ENCODE data around the gene SMDT1.
"Not testable (repeated sequence)": the region's sequence is repeated elsewhere in the genome, so short reads cannot be mapped to it uniquely, and the experiment has no call there.

The SMDT1 gene

GRCh38 chr22:42069801-42070516 lies 9.5 kb upstream of the SMDT1 start:
- Histone ChIP-seq H3K4me1 (peaks cover 3% of the 10 kb centered on the region; the same call in 1 of the 2 replicates), H3K9me3 (no peaks in the 10 kb centered on the region), H3K36me3 (peaks cover 7% of the 10 kb centered on the region), H3K27me3 (no peaks in the 10 kb centered on the region), H3K4me3 (ENCODE audit: low read depth, low read length) (peak overlapping the region; percentile 78)
- TF ChIP-seq CTCF (IDR thresholded peaks at IDR 0.05; ENCODE audit: low read depth, low read length): no peak
- no peak for DNase-seq

GRCh38 chr22:42070517-42071422 lies 8.7 kb upstream of the SMDT1 start, which contains the start of gene NAGA:
Gene NAGA (minus strand): TSS chr22:42070812. CDS start chr22:42070297, 515 bp downstream.
- H3K4me1 ChIP-seq: peaks cover 3% of the 10 kb centered on the region; the same call in 1 of the 2 replicates
- peak within 1 kb of the TSS; percentile 78 for H3K4me3 ChIP-seq (ENCODE audit: low read depth, low read length)
- peak; percentile 98 for DNase-seq

GRCh38 chr22:42071508-42071907 lies 8.0 kb upstream of the SMDT1 start:
- H3K36me3 ChIP-seq; H3K4me3 ChIP-seq (ENCODE audit: low read depth, low read length); H3K27me3 ChIP-seq; DNase-seq; H3K4me1 ChIP-seq; H3K9me3 ChIP-seq: not testable (repeated sequence)

More at GRCh38 chr22:42070517-42071422, 8.7 kb upstream of the SMDT1 start, which contains the start of gene NAGA:
- TF ChIP-seq CTCF (IDR thresholded peaks at IDR 0.05; ENCODE audit: low read depth, low read length): no peak
- Histone ChIP-seq H3K9me3 (no peaks in the 10 kb centered on the region), H3K36me3 (peaks cover 3% of the 10 kb centered on the region), H3K27me3 (no peaks in the 10 kb centered on the region)

GRCh38 chr22:42072606-42073330 lies 6.7 kb upstream of the SMDT1 start:
- Histone ChIP-seq H3K4me1 (peaks cover 3% of the 10 kb centered on the region; the same call in 1 of the 2 replicates), H3K27me3 (no peaks in the 10 kb centered on the region), H3K9me3 (no peaks in the 10 kb centered on the region), H3K36me3 (no peaks in the 10 kb centered on the region), H3K4me3 (ENCODE audit: low read depth, low read length) (no peak overlapping the region)
- 0 out of 2 replicates have a peak, but pooled peaks have one; percentile 3 for TF ChIP-seq CTCF (IDR thresholded peaks at IDR 0.05; ENCODE audit: low read depth, low read length)
- DNase-seq: no peak

- H3K9me3 ChIP-seq: no peaks in the 10 kb centered on the region
- no peak for TF ChIP-seq CTCF (IDR thresholded peaks at IDR 0.05; ENCODE audit: low read depth, low read length)
- no peak overlapping the region for H3K4me3 ChIP-seq (ENCODE audit: low read depth, low read length)
- no peaks in the 10 kb centered on the region for H3K36me3 ChIP-seq
- DNase-seq: no peak
- no peaks in the 10 kb centered on the region for H3K27me3 ChIP-seq
- H3K4me1 ChIP-seq: peaks cover 4% of the 10 kb centered on the region
Observed at GRCh38 chr22:42073621-42074041, 5.9 kb upstream of the SMDT1 start.
